PC-3 (cell line): ENCODE results near the gene KPNA4. TPM values are rescaled to one million over a fixed set of nuclear protein-coding genes. Genes with fewer than 3 reads are reported as not detected.

Source experiments
- ATAC-seq: fragments of 200-7000 bp; cut with Tn5 transposase; 2 replicates; pipeline ENCODE4 v1.9.1; 2020; ENCODE audit warnings: mild to moderate bottlenecking, moderate library complexity
- BruUV-seq: library from RNA; stranded (reverse); fragments of 400-500 nt; replicated peaks from 2 replicates; lab custom pipeline; 2021; lab: Mats Ljungman, UMichigan
- CTCF ChIA-PET: fragments of 300-600 bp; sonication (Branson Sonifier 250); formaldehyde crosslinking; loops from one replicate; lab custom pipeline; 2022; ENCODE audit warnings: antibody characterized with exemption; lab: Charles Lee
- POLR2A ChIA-PET: fragments of 300-600 bp; sonication (Branson Sonifier 250); formaldehyde crosslinking; loops from one replicate; lab custom pipeline; 2022; ENCODE audit warnings: antibody characterized with exemption; ENCODE audit not compliant: unreplicated experiment; lab: Charles Lee
- DNase-seq: peaks from one replicate; pipeline ENCODE4 v3.0.0-alpha.2; 2015
- H2AFZ ChIP-seq: fragments of 300-600 bp; sonication (generic); 2 replicates; pipeline ENCODE4 v1.6.0; 2016; ENCODE audit warnings: antibody characterized with exemption, low read length
- H3F3A ChIP-seq: fragments of 300-600 bp; sonication (generic); one replicate; pipeline ENCODE4 v1.6.0; 2017; ENCODE audit warnings: antibody characterized with exemption, low read length, control low read depth, mild to moderate bottlenecking; ENCODE audit not compliant: unreplicated experiment
- H3K27ac ChIP-seq: fragments of 300-600 bp; sonication (generic); 2 replicates; pipeline ENCODE4 v1.5.1; 2016; ENCODE audit warnings: mild to moderate bottlenecking, low read length
- H3K27me3 ChIP-seq: fragments of 300-600 bp; sonication (generic); 2 replicates; pipeline ENCODE4 v1.6.1; 2016; ENCODE audit warnings: low read length, mixed read lengths
- H3K36me3 ChIP-seq: fragments of 300-600 bp; sonication (generic); 2 replicates; pipeline ENCODE4 v1.6.1; 2016; ENCODE audit warnings: low read depth, mixed run types, low read length, mixed read lengths
- H3K4me1 ChIP-seq: fragments of 300-600 bp; sonication (generic); 2 replicates; pipeline ENCODE4 v1.5.1; 2016; ENCODE audit warnings: low read length; ENCODE audit not compliant: insufficient read depth
- H3K4me2 ChIP-seq: fragments of 300-600 bp; sonication (generic); 2 replicates; pipeline ENCODE4 v1.6.0; 2016; ENCODE audit warnings: low read length
- H3K4me3 ChIP-seq: fragments of 300-600 bp; sonication (generic); 2 replicates; pipeline ENCODE4 v1.5.1; 2016; ENCODE audit warnings: mild to moderate bottlenecking, low read length, mixed read lengths
- H3K79me2 ChIP-seq: fragments of 300-600 bp; sonication (generic); 2 replicates; pipeline ENCODE4 v1.6.1; 2017; ENCODE audit warnings: low read length, mixed read lengths
- H3K9ac ChIP-seq: fragments of 300-600 bp; sonication (generic); 2 replicates; pipeline ENCODE4 v1.6.0; 2016; ENCODE audit warnings: mild to moderate bottlenecking, low read length
- H3K9me2 ChIP-seq: fragments of 300-600 bp; sonication (generic); replicated peaks from 2 replicates; pipeline ENCODE4 v1.6.1; 2016; ENCODE audit warnings: mixed run types, low read length, mixed read lengths
- H3K9me3 ChIP-seq: fragments of 300-600 bp; sonication (generic); 2 replicates; pipeline ENCODE4 v1.6.1; 2016; ENCODE audit warnings: low read length, mixed read lengths
- H4K20me1 ChIP-seq: fragments of 300-600 bp; sonication (generic); 2 replicates; pipeline ENCODE4 v1.6.1; 2016; ENCODE audit warnings: low read length, mixed read lengths
- CTCF ChIP-seq: fragments of 300-600 bp; sonication (generic); conservative IDR thresholded peaks from 2 replicates; pipeline ENCODE4 v1.5.1; 2017; ENCODE audit warnings: antibody characterized with exemption, low read depth, mild to moderate bottlenecking, low read length
- EZH2 ChIP-seq: fragments of 300-600 bp; sonication (generic); IDR thresholded peaks from one replicate; pipeline ENCODE4 v1.6.1; 2017; ENCODE audit warnings: antibody characterized with exemption, mild to moderate bottlenecking, low read length; ENCODE audit not compliant: unreplicated experiment
- EZH2phosphoT487 ChIP-seq: fragments of 300-600 bp; sonication (generic); IDR thresholded peaks from 2 replicates; pipeline ENCODE4 v1.6.1; 2018; ENCODE audit warnings: mild to moderate bottlenecking, antibody characterized with exemption, low read length, borderline replicate concordance
- intact Hi-C: fragments of 100-400 bp; cut with micrococcal nuclease; formaldehyde crosslinking; loops from 2 replicates; pipeline ENCODE4 v1.9.0; 2023
- total RNA-seq: library from RNA; depleted of rRNA; stranded (reverse); fragments of >200 nt; gene quantifications from 2 replicates; pipeline ENCODE4 v1.2.3, GENCODE V29; 2014

Gene KPNA4
- total RNA-seq, 1 experiment from 2014 or later, result 31.5 TPM

GRCh38 chr3:160479376-160479775 is 86.0 kb downstream of the KPNA4 start:
- H4K20me1 ChIP-seq, result no peaks in the 10 kb centered on the region
- BruUV-seq, result no TSS peak
- H3K4me1 ChIP-seq, result no peaks in the 10 kb centered on the region
- H3K27me3 ChIP-seq, result no peaks in the 10 kb centered on the region
- CTCF ChIA-PET, result no interaction called here
- POLR2A ChIA-PET, result no interaction called here
- H3K27ac ChIP-seq, result no peak overlapping the region
- no peaks in the 10 kb centered on the region for H3K9me3 ChIP-seq
- no peak overlapping the region for H3K4me3 ChIP-seq
- intact Hi-C loops, result no loop called here
- no peak overlapping the region for H2AFZ ChIP-seq
- DNase-seq (no peak), ATAC-seq (no peak)
- no peak overlapping the region for H3K9ac ChIP-seq
- no peaks in the 10 kb centered on the region for H3K9me2 ChIP-seq
- H3K4me2 ChIP-seq, result no peak overlapping the region
- no peaks in the 10 kb centered on the region for H3K36me3 ChIP-seq
- no peak for TF ChIP-seq EZH2
- TF ChIP-seq EZH2phosphoT487, result no peak
- TF ChIP-seq CTCF, result no peak
- H3F3A ChIP-seq, result no peaks in the 10 kb centered on the region
- H3K79me2 ChIP-seq, result no peaks in the 10 kb centered on the region

- ATAC-seq (no peak), DNase-seq (no peak)
- Histone ChIP-seq H4K20me1 (no peaks in the 10 kb centered on the region), H3K4me2 (no peak overlapping the region), H3K9ac (no peak overlapping the region), H3K27me3 (no peaks in the 10 kb centered on the region), H3K4me3 (no peak overlapping the region), H2AFZ (no peak overlapping the region), H3K27ac (no peak overlapping the region), H3K36me3 (no peaks in the 10 kb centered on the region), H3K4me1 (no peaks in the 10 kb centered on the region), H3K9me3 (no peaks in the 10 kb centered on the region), H3F3A (no peaks in the 10 kb centered on the region), H3K9me2 (no peaks in the 10 kb centered on the region), H3K79me2 (no peaks in the 10 kb centered on the region)
- ChIA-PET POLR2A (no interaction called here), CTCF (no interaction called here)
- TF ChIP-seq EZH2, result no peak
- TF ChIP-seq CTCF, result no peak
- no peak for TF ChIP-seq EZH2phosphoT487
- intact Hi-C loops, result no loop called here
- no TSS peak for BruUV-seq
Measured at GRCh38 chr3:160478338-160478737, 87.0 kb downstream of the KPNA4 start.

- Histone ChIP-seq H3K4me3 (no peak overlapping the region), H3K9ac (no peak overlapping the region), H3K9me3 (no peaks in the 10 kb centered on the region), H4K20me1 (no peaks in the 10 kb centered on the region), H3K27me3 (no peaks in the 10 kb centered on the region), H3F3A (no peaks in the 10 kb centered on the region), H3K9me2 (no peaks in the 10 kb centered on the region), H3K4me2 (no peak overlapping the region), H3K4me1 (no peaks in the 10 kb centered on the region), H3K36me3 (no peaks in the 10 kb centered on the region), H3K79me2 (no peaks in the 10 kb centered on the region), H3K27ac (no peak overlapping the region), H2AFZ (no peak overlapping the region)
- ATAC-seq, result no peak
- intact Hi-C loops, result no loop called here
- DNase-seq, result no peak
- TF ChIP-seq EZH2phosphoT487, result no peak
- no peak for TF ChIP-seq CTCF
- no peak for TF ChIP-seq EZH2
- CTCF ChIA-PET, result no interaction called here
- no TSS peak for BruUV-seq
- POLR2A ChIA-PET, result no interaction called here
Measured at GRCh38 chr3:160477750-160478149, 87.6 kb downstream of the KPNA4 start.
